Panc1 (cell line): ENCODE measurements around the gene MYH13. TPM values are rescaled to one million over a fixed set of nuclear protein-coding genes. Genes with fewer than 3 reads are reported as not detected.

ENCODE experiments used
- ATAC-seq: fragments of 200-7000 bp; cut with Tn5 transposase; 2 replicates; pipeline ENCODE4 v1.9.1; 2020; ENCODE audit warnings: mild to moderate bottlenecking, moderate library complexity
- BruUV-seq: library from RNA; stranded (reverse); fragments of 400-500 nt; replicated peaks from 2 replicates; lab custom pipeline; 2021; lab: Mats Ljungman, UMichigan
- CTCF ChIA-PET: fragments of 300-600 bp; sonication (Branson Sonifier 250); formaldehyde crosslinking; loops from one replicate; lab custom pipeline; 2022; ENCODE audit warnings: antibody characterized with exemption; lab: Charles Lee
- POLR2A ChIA-PET: fragments of 300-600 bp; sonication (Branson Sonifier 250); formaldehyde crosslinking; loops from one replicate; lab custom pipeline; 2022; ENCODE audit warnings: antibody characterized with exemption; lab: Charles Lee
- DNase-seq: peaks from one replicate; pipeline ENCODE4 v3.0.0-alpha.2; 2010; ENCODE audit warnings: low read depth, low spot score
- H3K27ac ChIP-seq: 2 replicates; pipeline ENCODE4 v1.5.1; 2011; ENCODE audit warnings: mild to moderate bottlenecking, low read length, inconsistent platforms
- H3K27me3 ChIP-seq: fragments of 200-500 bp; sonication (Bioruptor generic); 2 replicates; pipeline ENCODE4 v1.6.0; 2014; ENCODE audit warnings: low read length, inconsistent platforms; ENCODE audit not compliant: control insufficient read depth, insufficient read depth
- H3K36me3 ChIP-seq: fragments of 200-500 bp; sonication (Bioruptor generic); 2 replicates; pipeline ENCODE4 v1.5.1; 2014; ENCODE audit warnings: inconsistent platforms, mild to moderate bottlenecking, low read length, moderate library complexity; ENCODE audit not compliant: control insufficient read depth, insufficient read depth
- H3K4me1 ChIP-seq: 2 replicates; pipeline ENCODE4 v1.5.1; 2011; ENCODE audit warnings: inconsistent platforms, mild to moderate bottlenecking, low read length, moderate library complexity; ENCODE audit not compliant: control insufficient read depth, insufficient read depth
- H3K4me3 ChIP-seq, 2 experiments: 2 replicates each; pipeline ENCODE4 v1.5.1; 2011 to 2012; ENCODE audit warnings: low read depth in 2 of 2, low read length in 2 of 2, mild to moderate bottlenecking in 2 of 2, inconsistent platforms in 1 of 2, moderate library complexity in 1 of 2
- H3K9me3 ChIP-seq: fragments of 200-500 bp; sonication (Bioruptor generic); 2 replicates; pipeline ENCODE4 v1.5.1; 2014; ENCODE audit warnings: low read depth, mild to moderate bottlenecking, inconsistent platforms, low read length, moderate library complexity; ENCODE audit not compliant: control insufficient read depth, insufficient read depth
- POLR2AphosphoS5 ChIP-seq: IDR thresholded peaks from 2 replicates; pipeline ENCODE4 v1.6.1; 2012; ENCODE audit warnings: mild to moderate bottlenecking, low read depth, low read length, moderate library complexity
- SIN3A ChIP-seq: IDR thresholded peaks from 2 replicates; pipeline ENCODE4 v1.6.1; 2012; ENCODE audit warnings: low read depth, mild to moderate bottlenecking, low read length, moderate library complexity, borderline replicate concordance; ENCODE audit not compliant: insufficient read depth
- TCF7L2 ChIP-seq: IDR thresholded peaks from 2 replicates; pipeline ENCODE4 v1.6.1; 2011; ENCODE audit warnings: mild to moderate bottlenecking, low read depth, low read length, inconsistent platforms
- in situ Hi-C: cut with HindIII; loops from 2 replicates; pipeline ENCODE4 v1.10.0; 2016; ENCODE audit warnings: low sequenced_read_pairs, low pct_unique_long_range_greater_than_20kb
- intact Hi-C: fragments of 100-400 bp; cut with micrococcal nuclease; formaldehyde crosslinking; loops from one replicate; pipeline ENCODE4 v1.10.0; 2022; ENCODE audit not compliant: unreplicated experiment
- total RNA-seq: library from RNA; stranded (reverse); gene quantifications from one replicate; pipeline ENCODE4 v1.2.1, GENCODE V29; 2021; ENCODE audit not compliant: unreplicated experiment
- TF ChIP-seq, protein P1 (sequence below), 2 experiments: IDR thresholded peaks; 2 replicates each; pipeline ENCODE4 v1.6.1; 2011 to 2012; ENCODE audit warnings: low read depth in 2 of 2, control low read depth in 1 of 2, low read length in 1 of 2, mild to moderate bottlenecking in 1 of 2, moderate library complexity in 1 of 2; ENCODE audit not compliant: insufficient read depth in 1 of 2
- TF ChIP-seq, protein P2 (sequence below): fragments of 450-650 bp; IDR thresholded peaks from 2 replicates; pipeline ENCODE4 v1.5.1; 2017; ENCODE audit warnings: mild to moderate bottlenecking

MYH13 gene
- total RNA-seq, 1 experiment from 2014 or later: not detected

DNA sequence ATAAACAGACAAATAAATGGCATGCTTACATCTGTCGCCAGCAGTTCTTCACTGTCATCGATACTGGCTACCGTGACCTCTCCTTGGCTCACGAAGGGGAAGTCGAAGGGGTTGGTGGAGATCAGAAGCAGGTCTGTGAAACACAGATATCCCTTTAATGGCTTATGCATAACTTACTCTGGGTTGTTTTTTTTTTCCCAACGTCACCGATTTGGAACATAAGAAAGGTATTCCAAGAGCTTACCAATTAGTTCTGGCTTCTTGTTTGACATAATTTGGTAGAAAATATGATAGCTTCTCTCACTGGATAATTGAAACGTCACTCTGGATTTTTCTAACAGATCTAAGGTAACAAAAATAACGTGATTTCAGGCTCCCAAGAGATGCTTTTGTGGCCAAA, 18.2 kb downstream of the MYH13 start:
- intact Hi-C loops (no loop called here), in situ Hi-C loops (no loop called here)
- ChIA-PET POLR2A (no interaction called here), CTCF (interaction anchor here (0.5 kb wide), 1 partner anchor 65 kb away, joined by 5 read pairs; no protein-coding TSS in a partner anchor)
- no peaks in the 10 kb centered on the region; the same call in 1 of the 2 replicates for H3K27me3 ChIP-seq
- ATAC-seq: no peak
- TF ChIP-seq, protein P1, sequence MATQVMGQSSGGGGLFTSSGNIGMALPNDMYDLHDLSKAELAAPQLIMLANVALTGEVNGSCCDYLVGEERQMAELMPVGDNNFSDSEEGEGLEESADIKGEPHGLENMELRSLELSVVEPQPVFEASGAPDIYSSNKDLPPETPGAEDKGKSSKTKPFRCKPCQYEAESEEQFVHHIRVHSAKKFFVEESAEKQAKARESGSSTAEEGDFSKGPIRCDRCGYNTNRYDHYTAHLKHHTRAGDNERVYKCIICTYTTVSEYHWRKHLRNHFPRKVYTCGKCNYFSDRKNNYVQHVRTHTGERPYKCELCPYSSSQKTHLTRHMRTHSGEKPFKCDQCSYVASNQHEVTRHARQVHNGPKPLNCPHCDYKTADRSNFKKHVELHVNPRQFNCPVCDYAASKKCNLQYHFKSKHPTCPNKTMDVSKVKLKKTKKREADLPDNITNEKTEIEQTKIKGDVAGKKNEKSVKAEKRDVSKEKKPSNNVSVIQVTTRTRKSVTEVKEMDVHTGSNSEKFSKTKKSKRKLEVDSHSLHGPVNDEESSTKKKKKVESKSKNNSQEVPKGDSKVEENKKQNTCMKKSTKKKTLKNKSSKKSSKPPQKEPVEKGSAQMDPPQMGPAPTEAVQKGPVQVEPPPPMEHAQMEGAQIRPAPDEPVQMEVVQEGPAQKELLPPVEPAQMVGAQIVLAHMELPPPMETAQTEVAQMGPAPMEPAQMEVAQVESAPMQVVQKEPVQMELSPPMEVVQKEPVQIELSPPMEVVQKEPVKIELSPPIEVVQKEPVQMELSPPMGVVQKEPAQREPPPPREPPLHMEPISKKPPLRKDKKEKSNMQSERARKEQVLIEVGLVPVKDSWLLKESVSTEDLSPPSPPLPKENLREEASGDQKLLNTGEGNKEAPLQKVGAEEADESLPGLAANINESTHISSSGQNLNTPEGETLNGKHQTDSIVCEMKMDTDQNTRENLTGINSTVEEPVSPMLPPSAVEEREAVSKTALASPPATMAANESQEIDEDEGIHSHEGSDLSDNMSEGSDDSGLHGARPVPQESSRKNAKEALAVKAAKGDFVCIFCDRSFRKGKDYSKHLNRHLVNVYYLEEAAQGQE (IDR thresholded peaks at IDR 0.05; ENCODE audit: insufficient read depth in 1 of 2, low read depth in 2 of 2, low read length in 1 of 2): no peak
- no peak for TF ChIP-seq POLR2AphosphoS5
- no peak for TF ChIP-seq SIN3A
- no peak for TF ChIP-seq TCF7L2
- TF ChIP-seq, protein P2, sequence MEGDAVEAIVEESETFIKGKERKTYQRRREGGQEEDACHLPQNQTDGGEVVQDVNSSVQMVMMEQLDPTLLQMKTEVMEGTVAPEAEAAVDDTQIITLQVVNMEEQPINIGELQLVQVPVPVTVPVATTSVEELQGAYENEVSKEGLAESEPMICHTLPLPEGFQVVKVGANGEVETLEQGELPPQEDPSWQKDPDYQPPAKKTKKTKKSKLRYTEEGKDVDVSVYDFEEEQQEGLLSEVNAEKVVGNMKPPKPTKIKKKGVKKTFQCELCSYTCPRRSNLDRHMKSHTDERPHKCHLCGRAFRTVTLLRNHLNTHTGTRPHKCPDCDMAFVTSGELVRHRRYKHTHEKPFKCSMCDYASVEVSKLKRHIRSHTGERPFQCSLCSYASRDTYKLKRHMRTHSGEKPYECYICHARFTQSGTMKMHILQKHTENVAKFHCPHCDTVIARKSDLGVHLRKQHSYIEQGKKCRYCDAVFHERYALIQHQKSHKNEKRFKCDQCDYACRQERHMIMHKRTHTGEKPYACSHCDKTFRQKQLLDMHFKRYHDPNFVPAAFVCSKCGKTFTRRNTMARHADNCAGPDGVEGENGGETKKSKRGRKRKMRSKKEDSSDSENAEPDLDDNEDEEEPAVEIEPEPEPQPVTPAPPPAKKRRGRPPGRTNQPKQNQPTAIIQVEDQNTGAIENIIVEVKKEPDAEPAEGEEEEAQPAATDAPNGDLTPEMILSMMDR: no peak
- no peaks in the 10 kb centered on the region for H3K9me3 ChIP-seq
- no peaks in the 10 kb centered on the region for H3K4me1 ChIP-seq
- no peaks in the 10 kb centered on the region for H3K36me3 ChIP-seq
- BruUV-seq: no TSS peak
- H3K4me3 ChIP-seq: no peak overlapping the region
- H3K27ac ChIP-seq: no peak overlapping the region
- no peak for DNase-seq

DNA sequence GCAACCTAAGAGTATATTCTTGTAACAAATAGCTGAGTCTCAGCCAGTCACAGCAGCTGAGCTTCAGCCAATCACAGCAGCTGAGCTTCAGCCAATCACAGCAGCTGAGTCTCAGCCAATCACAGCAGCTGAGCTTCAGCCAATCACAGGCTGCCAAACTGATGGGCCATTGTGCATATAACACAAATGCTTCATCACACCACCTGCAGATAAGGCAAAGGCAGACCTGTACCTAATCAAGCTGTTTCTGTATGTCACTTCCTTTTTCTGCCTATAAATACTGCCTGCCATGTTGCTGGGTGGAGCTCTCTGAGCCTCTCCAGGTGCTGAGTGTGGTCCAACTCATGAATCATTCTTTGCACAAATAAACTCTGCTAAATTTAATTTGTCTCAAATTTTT, 19.9 kb downstream of the MYH13 start:
- no peaks in the 10 kb centered on the region for H3K9me3 ChIP-seq
- DNase-seq (no peak), ATAC-seq (no peak)
- H3K27ac ChIP-seq: no peak overlapping the region
- no peak overlapping the region for H3K4me3 ChIP-seq
- no peaks in the 10 kb centered on the region for H3K36me3 ChIP-seq
- no peaks in the 10 kb centered on the region; the same call in 1 of the 2 replicates for H3K27me3 ChIP-seq
- no peaks in the 10 kb centered on the region for H3K4me1 ChIP-seq
- BruUV-seq: no TSS peak
- POLR2A ChIA-PET: no interaction called here
- in situ Hi-C loops: no loop called here
- no peak for TF ChIP-seq POLR2AphosphoS5
- intact Hi-C loops: no loop called here
- CTCF ChIA-PET: no interaction called here

DNA sequence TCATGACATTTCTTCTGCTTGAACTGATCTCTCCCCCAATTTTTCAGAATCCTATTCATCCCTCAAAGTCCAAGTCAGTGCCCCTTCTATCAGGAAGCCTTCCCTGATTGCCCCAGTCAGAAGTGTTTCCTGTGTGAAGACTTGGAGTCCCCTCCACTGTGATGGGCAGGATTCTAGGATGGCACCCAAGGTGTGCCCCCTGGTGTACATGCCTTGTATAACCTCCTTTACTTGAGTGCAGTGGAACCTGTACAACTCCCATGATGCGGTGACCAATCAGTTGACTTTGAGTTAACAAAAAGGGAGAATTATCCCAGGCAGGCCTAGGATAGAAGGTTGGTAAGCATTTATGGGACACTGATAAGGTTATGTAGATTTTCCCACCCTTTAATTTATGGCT, 23.4 kb downstream of the MYH13 start:
- POLR2A ChIA-PET: no interaction called here
- Histone ChIP-seq H3K4me1 (no peaks in the 10 kb centered on the region), H3K27ac (no peak overlapping the region), H3K9me3 (no peaks in the 10 kb centered on the region), H3K4me3 (no peak overlapping the region), H3K27me3 (no peaks in the 10 kb centered on the region), H3K36me3 (no peaks in the 10 kb centered on the region)
- DNase-seq (no peak), ATAC-seq (no peak)
- CTCF ChIA-PET: no interaction called here
- in situ Hi-C loops (no loop called here), intact Hi-C loops (no loop called here)
- BruUV-seq: no TSS peak
- TF ChIP-seq, protein P2: peak; percentile 18; the same call in 1 of the 2 replicates
- TF ChIP-seq, protein P1 (IDR thresholded peaks at IDR 0.05; ENCODE audit: insufficient read depth in 1 of 2, low read depth in 2 of 2, low read length in 1 of 2): no peak
